HG03457 (cell line): ENCODE measurements around the gene IL10.

Source experiments
- ATAC-seq: cut with Tn5 transposase; IDR thresholded peaks from one replicate; pipeline ENCODE4 v1.9.1; 2021; ENCODE audit warnings: moderate number of reproducible peaks; ENCODE audit not compliant: unreplicated experiment

IL10 gene

GRCh38 chr1:206772243-206772937, at the start of gene IL10:
IL10 (minus strand) TSS chr1:206772494; CDS start chr1:206772435, 59 bp downstream.
- no peak for ATAC-seq

- no peak for ATAC-seq
Observed at GRCh38 chr1:206821493-206821892, 49.2 kb upstream of the IL10 start.

DNA sequence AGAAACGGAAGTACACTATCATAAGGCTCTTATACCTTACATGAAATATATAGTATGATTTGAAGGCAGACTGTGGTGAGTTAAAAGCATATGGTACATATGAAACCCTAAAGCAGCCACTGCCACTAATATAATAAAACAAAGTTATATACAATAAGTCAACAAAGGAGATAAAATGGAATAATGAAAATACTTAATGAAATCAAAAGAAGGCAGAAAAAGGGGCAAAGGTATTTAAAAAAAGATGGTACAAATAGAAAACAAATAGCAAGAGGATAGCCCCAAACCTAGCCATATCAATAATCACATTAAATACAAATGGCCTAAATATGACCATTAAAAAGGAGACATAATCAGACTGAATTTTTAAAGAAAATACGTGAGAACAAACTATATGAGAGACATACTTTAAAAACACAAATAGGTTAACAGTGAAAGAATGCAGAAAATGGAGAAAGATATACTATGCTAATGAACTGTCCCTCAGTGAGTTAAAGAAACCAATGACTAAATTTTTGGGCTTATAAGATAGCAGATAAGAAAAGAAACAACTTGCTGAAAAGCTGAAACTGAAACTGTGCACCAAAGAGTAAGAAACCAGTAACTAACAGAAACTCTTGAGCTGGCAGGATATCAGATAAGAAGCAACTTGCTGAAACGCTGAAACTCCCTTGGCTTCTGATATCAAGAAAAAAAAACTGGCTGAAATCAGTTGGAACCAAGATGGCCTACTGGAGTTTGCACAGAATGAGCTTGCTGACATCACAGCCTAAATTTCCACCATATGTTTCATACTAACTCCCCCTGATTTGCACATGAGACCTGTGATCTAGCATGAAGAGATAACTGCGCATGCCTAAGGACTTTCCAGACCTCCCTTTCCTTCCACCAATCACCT, 44.3 kb upstream of the IL10 start:
- no peak for ATAC-seq

- no peak for ATAC-seq
Observed at GRCh38 chr1:206814716-206815341, 42.5 kb upstream of the IL10 start.

GRCh38 chr1:206812471-206812870, 40.2 kb upstream of the IL10 start:
- no peak for ATAC-seq

DNA sequence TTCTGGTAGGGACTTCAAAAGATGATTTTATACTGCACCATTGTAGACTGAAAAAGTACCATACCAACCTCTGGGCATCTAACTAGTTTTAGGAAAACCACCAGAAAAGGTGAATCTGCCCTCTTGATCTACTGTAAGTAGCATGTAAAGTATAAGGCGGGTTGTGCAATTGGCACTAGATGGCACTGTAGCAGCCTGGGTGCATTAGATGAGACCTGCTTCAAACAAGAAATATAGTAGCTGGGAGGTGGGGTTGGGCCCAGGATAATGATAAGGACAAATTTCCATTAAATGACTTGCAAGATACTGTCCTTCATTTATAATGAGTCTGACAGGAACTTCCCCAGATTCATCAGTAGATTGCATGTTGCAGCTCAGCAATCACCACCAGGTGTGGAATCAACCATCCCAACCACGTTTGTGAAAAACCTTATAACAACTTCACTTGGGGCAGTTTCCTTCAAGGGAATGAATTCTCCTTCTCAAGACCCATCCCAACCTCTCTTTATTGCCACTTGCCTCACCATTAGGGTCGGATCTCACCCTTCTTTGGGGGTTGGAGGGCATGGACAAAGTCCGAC, 37.3 kb upstream of the IL10 start:
- no peak for ATAC-seq

DNA sequence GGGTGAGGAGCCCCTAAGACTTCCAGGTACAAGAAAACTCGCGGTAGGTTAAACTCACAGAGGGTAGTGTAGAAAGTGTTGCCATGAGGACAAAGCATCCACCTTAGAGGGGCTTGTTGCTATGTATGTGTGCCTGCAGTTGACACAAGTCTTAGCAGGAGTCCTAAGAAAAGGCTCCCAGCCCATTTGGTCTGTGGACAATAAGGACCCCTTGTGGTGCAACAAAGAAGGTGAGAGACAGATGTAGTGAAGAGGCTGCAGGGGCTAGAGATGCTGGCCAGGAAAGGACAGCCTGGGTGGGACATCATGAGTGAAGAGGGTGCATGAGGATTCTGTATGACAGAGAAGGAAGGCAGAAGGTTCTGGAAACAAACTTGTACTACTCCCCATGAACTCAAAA, 36.3 kb upstream of the IL10 start:
- no peak for ATAC-seq

- no peak for ATAC-seq
Observed at GRCh38 chr1:206805357-206805756, 33.1 kb upstream of the IL10 start.

- ATAC-seq, result no peak
Observed at GRCh38 chr1:206804156-206804737, 32.0 kb upstream of the IL10 start.

GRCh38 chr1:206803221-206803730, 31.0 kb upstream of the IL10 start:
- ATAC-seq, result peak; percentile 90

DNA sequence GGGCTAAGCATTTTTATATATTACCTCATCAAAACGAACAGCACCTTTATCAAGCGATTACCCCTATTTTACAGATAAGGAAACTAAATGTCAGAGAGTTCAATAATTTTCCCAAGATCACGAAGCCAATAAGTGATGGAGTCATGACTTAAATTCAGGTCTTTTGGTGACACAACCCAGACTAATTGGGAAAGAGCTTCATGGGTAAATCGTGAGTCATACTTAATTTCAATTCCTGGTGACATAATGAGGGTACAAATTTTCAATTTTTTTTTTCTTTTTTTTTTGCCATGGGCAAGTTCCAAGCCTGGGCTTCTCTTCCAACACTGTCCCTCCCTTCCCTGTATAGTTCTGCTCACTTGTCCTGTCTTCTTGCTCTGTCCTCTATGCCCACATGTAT, 30.1 kb upstream of the IL10 start:
- ATAC-seq, result no peak

- no peak for ATAC-seq
Observed at GRCh38 chr1:206801467-206801866, 29.2 kb upstream of the IL10 start.

GRCh38 chr1:206800891-206801290, 28.6 kb upstream of the IL10 start:
- no peak for ATAC-seq

- no peak for ATAC-seq
Observed at GRCh38 chr1:206800411-206800810, 28.1 kb upstream of the IL10 start.

- no peak for ATAC-seq
Observed at GRCh38 chr1:206799311-206799710, 27.0 kb upstream of the IL10 start.

DNA sequence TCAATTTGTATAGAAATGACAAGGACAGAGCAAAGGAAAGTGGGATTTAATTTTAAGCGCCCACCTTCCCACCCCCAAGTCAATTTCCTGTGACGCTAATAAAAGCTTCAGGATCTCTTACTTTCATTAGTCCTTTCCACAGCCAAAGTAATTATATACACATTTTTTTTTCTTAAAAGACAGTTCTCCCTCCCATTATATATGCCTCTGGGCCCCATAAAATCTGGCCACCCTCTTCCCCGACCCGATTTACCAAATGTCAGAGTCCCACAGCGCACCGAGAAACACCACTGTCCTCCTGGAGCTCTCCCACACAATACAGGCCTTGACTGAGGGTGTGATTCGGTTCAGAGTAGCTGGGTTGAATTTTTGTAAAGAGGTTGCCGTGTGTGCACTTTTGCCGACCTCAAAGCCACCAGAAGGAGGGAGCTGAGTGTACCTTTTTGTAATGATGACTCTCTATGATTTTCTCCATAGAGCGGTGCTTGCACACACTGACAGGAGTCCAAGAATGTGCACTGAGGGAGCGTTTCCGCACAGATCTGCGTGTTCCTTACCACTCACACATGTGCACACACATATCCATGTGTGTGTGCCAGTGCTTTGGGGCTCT, 26.2 kb upstream of the IL10 start:
- no peak for ATAC-seq

- no peak for ATAC-seq
Observed at GRCh38 chr1:206797534-206798383, 25.5 kb upstream of the IL10 start.

- no peak for ATAC-seq
Observed at GRCh38 chr1:206796981-206797402, 24.7 kb upstream of the IL10 start.

GRCh38 chr1:206796116-206796515, 23.8 kb upstream of the IL10 start:
- ATAC-seq, result no peak
